ENCODE results near the gene COL19A1. TPM values are rescaled to one million over a fixed set of nuclear protein-coding genes. Genes with fewer than 3 reads are reported as not detected.

The COL19A1 gene
- total RNA-seq, 2 donors from 2014 or later = 1.1 TPM; not detected in 1

DNA sequence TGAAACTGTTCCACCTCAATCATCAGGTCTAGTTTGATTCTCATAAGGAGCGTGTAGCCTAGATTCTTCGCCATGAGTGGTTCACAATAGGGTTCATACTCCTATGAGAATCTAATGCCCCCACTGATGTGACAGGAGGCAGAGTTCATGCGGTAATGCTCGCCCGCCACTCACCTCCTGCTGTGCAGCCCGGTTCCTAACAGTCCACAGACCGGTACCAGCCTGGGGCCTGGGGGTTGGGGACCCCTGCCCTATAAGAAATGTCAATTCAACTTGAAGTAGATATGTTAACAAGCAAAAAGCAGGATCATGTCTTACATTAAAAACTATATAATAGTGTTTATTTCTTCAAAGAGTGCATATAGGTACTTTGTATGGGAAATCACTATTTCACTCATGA lies 216.5 kb downstream of the COL19A1 start:
- no peak for ATAC-seq
- DNase-seq = no peak
- intact Hi-C loops (cut with DNase I, micrococcal nuclease) = no loop called here

DNA sequence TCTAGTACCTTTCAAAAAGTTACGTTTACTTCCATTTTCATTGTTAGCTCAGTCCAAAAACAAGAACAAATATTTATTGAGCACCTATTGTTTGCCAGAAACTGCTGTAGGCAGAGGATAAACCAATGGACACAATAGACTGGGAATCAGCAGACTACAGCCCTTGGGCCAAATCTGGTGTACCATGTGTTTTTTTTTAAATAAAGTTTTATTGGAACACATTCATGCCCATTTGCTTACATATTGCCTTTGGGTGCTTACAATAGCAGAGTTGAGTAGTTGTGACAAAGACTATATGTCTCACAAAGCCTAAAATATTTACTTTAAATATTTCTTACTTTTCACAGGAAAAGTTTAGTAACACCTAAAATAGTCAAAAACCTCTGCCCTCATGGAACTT lies 220.4 kb downstream of the COL19A1 start:
- DNase-seq = no peak
- intact Hi-C loops (cut with DNase I, micrococcal nuclease) = no loop called here
- ATAC-seq = no peak

DNA sequence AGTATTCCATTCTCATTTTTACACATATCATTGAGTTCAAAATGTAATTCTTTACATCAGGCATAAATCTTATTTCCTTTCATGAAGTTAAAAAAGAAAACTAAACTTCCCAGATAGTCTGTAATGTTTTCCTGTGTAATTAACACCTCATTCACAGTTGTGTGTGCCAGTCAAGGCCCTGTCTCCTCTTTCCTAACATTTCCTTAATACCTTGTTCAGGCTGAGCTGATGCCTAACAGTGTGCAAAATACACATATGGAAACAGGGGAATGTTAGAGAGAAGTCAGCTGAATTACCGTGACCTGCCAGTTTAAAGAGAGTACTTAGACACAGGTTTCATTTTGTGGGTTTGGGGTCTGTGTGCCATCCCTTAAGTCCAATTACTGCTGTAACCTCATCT lies 227.8 kb downstream of the COL19A1 start:
- ATAC-seq (no peak), DNase-seq (no peak)
- intact Hi-C loops (cut with DNase I, micrococcal nuclease) = no loop called here

DNA sequence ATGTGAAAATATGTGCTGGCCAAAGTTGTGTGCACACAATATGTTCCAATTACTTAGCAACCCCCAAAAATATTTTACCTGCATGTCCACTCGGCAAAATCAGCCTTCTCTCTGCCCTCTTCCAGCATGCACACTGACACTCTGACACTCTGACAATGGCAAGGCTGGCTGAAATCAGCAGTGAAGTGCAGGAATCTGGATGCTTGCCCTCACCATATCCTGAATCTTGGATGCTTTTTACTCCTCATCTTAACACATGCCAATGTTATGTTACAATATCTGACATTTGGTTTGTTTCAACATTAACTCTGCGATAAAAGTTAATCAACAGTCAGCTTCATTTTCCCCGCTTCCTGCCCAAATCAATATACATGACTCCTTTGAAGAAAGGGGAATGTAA lies 233.4 kb downstream of the COL19A1 start:
- no peak for ATAC-seq
- no peak for DNase-seq
- intact Hi-C loops (cut with DNase I, micrococcal nuclease) = no loop called here

DNA sequence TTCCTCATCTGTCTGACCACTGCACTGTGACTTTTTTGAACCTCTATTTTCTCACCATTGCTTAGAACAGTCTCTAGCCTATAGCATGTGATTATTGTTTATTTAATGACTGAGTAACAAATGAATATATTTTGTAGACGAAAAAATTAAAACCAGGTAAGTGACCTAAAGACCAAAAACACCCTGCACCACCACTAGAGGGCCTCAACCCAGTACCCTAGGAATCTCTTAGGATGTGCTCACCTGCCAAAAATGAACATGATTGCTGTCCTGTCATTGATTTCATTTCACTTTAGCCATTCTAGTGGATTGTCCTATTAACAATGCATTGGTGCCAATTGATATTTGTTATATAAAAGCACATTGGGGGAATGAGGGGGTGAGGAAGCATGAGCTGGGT lies 237.4 kb downstream of the COL19A1 start:
- peak in 1 of 2 donors; percentile 12 for DNase-seq
- ATAC-seq = no peak
- intact Hi-C loops (cut with DNase I, micrococcal nuclease) = no loop called here

DNA sequence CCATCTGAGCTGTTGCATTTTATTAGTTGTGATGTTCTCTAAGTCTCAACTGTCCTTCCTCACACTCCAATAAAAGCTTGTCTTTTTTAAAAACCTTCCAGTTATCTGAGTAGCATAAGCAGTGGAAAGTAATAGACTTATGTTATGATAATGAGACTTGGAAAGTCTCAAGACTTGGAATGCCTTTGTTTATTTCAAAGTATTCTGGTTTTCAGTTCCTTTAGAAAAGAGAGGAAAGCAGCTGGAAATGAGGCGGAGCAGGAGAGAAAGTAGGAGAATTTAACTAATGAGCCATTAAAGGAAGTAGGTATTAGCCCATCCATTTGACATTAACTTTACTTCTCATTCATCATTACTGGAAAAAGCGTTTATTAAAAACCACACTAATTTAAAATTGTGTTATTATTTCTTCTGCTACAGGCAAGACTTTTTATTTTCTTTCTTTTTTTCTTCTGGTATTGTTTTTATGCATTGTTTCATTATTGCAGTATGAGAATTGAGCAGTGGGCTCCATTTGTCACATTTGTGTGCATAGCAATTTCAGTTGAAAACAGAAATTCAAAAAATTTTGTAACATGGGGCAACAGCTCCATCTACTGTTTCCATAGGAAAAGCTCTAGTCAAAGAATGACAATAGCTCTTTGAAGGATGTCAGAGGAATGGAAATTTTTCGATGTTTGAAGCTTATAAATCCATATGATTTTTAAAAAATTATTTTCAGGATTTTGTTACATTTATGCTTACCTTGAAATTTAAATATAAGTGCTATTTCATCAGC lies 241.7 kb downstream of the COL19A1 start:
- ATAC-seq (no peak), DNase-seq (no peak)
- intact Hi-C loops (cut with DNase I, micrococcal nuclease) = loop anchor here in 1 of 2 donors (5.0 kb wide), 1 partner anchor 271 kb away; no protein-coding TSS in a partner anchor

DNA sequence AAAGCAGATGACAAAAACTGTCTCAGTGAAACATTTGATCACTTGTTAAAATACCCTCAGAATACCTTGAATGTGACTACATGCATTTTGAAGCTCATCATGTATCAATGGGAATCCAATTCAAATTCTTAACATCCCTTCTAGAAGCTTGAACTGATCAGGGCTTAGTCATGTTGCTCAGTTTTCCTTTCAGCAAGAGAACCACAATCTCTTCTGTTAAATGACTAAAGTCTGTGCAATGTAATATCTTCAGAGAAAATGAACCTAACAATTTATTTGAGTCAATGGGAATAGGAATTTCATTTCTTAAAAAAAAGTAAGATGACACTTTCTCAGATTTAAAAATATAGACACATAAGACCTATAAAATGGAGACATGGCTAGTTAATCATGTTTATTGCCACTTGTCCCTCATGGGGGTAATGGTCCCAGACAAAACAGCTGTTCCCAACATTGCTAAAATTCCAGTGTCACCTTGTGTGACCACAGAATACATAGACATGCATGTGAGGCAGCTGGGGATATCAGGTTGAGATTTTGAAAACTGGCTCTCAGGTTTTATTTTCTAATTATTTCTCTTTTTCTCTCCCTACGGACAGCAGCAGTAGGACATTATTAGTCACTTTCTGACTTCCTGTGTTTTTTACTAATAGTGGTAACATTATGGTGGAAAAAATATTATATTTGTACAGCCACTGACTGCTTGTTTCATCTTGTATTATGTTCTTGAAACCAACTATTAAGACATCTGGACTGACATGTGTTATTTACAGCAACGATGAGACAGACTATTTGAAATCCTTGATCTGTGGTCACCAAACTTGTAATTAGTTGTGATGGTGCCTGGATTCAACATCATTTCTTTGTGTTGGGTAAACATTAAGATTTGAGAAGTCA lies 244.0 kb downstream of the COL19A1 start:
- intact Hi-C loops (cut with DNase I, micrococcal nuclease) = no loop called here
- ATAC-seq = no peak
- no peak for DNase-seq

DNA sequence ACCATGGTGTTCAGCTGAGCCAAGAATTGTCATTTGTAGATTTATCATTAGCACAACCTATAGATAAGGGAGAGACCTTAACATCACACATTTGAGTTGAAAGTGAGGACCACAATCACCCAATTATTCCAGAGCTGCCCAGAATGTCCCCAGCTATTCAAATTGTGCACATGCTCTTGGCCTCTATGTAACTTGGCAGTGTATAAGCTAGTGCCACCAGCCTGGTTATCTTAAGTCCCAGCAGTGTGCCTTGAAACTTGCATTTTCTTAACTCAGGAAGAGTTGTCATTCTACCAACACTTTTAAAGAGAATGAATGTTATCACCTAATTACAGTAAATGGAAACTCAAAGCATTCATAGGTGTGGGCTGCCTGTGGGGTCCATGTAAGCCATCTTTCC lies 245.4 kb downstream of the COL19A1 start:
- no peak for ATAC-seq
- no peak for DNase-seq
- intact Hi-C loops (cut with DNase I, micrococcal nuclease) = no loop called here

DNA sequence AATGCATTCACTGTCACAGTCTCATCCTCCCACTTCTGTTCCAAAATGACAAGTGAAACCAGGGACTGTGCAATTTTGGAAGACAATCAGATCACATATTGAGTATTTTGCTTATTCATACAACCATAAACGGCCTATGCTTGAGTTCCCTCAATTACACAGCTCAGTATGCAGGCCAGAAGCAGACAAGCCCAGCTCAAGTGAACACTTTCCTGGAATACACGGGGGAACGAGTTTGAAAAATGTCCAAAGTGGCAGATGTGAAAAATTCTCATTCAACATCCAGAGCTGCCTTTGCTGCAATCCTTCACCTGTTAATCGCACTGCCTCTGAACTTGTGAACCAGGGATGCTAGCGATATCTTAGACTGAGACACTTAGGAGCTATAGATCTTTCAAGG lies 246.4 kb downstream of the COL19A1 start:
- intact Hi-C loops (cut with DNase I, micrococcal nuclease) = no loop called here
- no peak for ATAC-seq
- no peak for DNase-seq

DNA sequence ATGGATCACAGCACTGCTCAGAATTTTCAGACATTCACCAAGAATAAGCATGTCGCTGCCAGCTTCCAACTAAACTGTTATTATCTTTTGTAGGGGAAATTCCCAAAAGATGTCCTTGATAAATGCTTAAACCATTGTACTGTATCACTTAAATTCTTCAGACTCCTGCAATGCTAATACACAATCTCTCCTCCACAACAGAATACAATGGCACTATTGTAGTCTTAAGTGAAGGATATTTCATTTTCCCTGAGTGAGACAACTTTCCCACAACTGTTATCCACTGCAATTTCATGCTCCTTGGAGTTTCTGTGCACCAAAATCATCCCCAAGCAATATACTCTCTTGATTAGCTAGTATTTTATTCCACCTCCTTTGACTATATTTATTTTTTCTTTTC lies 246.8 kb downstream of the COL19A1 start:
- ATAC-seq (no peak), DNase-seq (no peak)
- intact Hi-C loops (cut with DNase I, micrococcal nuclease) = no loop called here

DNA sequence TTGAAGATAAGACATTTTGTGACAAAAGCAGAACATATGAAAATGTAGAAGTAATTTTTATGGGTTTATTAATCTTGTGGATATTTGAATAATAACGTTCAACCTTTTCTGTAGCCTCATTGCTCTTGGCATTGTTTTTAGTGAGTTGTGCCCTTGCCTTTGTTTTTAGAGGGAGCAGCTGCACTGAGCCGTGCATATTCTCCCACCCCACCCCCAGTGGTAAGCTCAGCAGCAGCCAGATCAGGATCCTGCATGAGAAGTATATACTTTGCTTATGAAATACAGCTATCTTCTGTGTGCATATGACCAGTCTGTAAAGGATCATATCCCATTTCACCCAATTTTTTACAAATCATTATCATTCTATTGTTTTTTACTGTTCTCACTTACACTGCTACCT lies 252.3 kb downstream of the COL19A1 start:
- ATAC-seq (no peak), DNase-seq (no peak)
- intact Hi-C loops (cut with DNase I, micrococcal nuclease) = no loop called here

DNA sequence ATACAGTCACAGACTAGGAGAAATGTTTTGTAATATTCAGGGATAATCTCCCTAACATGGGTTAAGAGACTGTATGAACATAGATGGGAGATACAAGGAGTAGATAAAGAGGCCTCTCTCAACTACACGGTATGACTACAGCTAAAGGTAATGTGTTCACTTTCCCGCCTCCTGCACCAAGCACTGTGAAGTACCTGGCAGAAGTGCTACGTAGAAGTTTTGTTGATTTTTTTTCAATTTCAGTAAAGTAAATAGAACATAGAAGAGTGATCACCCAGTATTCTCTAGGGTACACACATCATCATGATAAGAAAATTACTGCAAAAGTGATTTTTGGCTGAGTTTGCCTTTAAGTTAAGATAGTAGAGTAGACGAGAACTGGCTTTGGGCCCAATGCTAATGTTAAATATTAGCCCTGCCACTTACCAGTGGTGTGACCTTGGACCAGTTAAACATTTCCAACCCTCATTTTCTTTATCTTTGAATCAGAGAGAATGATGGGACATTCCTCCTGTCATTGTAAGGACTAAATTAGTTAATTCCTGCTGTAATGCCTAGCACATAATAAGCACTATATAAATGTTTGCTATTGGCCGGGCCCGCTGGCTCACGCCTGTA lies 253.0 kb downstream of the COL19A1 start:
- DNase-seq (peak in 1 of 2 donors; percentile 40), ATAC-seq (peak; percentile 94)
- intact Hi-C loops (cut with DNase I, micrococcal nuclease) = no loop called here

DNA sequence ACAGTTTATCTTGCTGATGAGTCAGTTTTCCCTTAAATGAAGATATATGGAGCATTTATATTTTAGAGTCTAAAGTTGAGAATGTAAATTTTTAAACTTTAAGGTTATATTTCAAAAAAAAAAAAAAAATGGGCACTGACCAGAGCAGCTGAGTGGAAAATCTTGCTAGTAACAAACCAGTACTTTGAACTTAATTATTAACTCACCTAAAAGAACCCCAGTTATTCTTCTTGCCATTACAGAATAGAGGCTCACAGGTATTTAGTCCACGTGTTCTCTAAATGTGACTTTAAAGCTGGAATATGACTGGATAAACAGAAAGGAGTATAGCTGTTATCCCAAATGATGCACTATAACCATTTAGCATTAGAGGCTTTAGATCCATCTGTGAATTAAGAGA lies 258.1 kb downstream of the COL19A1 start:
- ATAC-seq (no peak), DNase-seq (no peak)

DNA sequence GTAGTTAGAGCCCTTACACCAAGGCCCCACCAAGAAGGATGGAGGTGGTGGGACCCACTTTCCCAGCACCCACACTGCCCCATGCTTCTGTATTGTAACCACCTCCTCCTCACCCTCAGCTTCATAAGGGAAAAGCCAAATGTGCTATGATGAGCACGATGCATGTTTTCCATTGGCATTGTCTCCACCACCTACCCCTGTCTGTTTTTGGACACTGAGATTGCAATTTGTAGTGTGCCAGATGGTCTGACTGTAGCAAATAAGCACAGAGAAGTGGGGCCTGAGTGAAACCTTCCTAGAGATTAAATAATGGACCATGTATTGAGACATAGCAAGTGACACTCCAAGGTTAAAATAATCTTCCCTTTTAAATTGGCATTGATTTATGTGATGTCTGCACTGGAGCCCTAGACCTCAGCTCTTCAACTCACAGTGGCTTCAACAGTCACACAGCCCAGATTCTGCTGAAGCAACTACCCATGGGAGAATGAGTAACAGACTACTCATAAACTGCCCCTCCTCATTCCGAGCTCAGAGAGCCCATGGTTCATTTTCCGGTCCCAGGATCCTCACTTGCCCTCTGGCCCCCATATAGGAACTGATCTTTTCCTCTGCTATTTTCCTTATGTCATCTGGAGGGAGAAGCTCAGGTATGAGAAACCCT lies 258.7 kb downstream of the COL19A1 start:
- intact Hi-C loops (cut with DNase I, micrococcal nuclease) = no loop called here
- ATAC-seq = peak; percentile 97
- DNase-seq = peak in 1 of 2 donors; percentile 16

More for the DNA sequence above, 258.1 kb downstream of the COL19A1 start:
- intact Hi-C loops (cut with DNase I, micrococcal nuclease) = no loop called here

DNA sequence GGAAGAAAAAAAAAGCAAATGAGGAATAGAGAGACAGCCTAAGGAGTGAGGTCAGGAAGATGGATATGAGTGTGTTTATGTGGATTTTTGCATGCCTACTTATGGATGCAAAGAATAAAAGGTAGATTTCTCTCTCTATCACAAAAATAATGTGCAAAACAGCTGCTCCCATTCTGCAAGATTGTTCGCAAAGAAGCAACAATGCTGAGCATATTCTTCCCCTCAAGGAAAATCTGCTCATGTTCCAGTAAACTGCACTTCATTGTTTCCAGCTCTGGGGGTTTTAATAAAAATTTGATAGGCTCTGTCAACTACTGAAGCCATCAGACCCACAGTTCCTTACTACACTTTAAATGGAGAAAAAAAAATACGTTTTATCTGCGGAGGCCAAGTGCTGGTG lies 259.2 kb downstream of the COL19A1 start:
- DNase-seq (no peak), ATAC-seq (no peak)
- intact Hi-C loops (cut with DNase I, micrococcal nuclease) = no loop called here

DNA sequence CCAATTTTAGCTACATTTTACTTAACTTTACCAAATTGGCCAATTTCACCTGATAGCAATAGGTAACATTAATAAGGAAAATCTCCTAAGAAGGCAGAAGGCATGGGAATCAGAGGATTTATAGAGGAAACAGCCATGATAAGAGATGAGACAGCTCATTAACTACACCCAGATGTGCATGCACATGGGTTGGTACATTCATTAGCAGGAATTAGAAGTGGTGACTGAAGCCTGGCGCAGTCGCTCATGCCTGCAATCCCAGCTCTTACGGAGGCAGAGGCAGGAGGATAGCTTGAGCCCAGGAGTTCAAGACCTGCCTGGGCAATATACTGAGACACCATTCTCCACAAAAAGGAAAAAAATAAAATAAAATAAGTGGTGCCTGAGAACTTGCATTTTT lies 263.0 kb downstream of the COL19A1 start:
- intact Hi-C loops (cut with DNase I, micrococcal nuclease) = no loop called here
- DNase-seq (no peak), ATAC-seq (no peak)

DNA sequence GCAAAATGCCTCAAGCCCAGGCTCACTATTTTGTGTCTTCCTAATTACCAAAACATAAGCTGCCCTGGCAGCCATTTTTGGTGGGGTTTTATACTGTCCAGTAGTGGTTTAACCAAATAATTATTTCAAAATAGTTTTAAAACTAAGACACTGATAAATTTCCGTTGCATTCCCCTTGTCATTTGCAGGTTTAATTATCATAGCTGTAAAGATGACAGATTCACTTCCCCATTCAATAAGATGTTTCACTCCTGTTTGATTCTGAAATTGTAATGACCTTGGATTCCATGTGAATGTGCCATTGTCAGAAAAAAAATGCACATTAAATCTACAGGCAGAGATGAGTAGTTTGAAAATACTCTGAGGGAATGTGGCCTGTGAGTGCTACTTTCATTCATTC lies 264.5 kb downstream of the COL19A1 start:
- intact Hi-C loops (cut with DNase I, micrococcal nuclease) = no loop called here
- DNase-seq (no peak), ATAC-seq (no peak)

DNA sequence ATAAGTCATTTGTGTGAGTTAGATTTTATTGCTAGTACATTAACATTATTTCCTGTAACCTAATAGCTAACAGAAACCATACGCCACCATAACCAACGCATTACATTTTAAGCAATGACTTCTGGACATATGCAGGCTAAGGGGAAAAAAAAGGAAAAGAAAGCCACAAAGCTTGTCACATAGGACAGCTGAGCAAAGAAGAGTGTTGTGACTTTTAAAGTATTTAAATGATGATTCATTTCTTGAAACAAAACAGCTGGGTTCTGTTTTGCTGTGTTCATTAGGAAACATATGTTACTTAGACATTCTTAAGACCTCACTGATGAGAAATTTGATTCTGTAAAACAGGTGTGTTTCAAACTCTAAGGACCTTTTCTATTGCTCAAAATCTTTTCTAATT lies 265.2 kb downstream of the COL19A1 start:
- no peak for ATAC-seq
- intact Hi-C loops (cut with DNase I, micrococcal nuclease) = no loop called here
- no peak for DNase-seq

DNA sequence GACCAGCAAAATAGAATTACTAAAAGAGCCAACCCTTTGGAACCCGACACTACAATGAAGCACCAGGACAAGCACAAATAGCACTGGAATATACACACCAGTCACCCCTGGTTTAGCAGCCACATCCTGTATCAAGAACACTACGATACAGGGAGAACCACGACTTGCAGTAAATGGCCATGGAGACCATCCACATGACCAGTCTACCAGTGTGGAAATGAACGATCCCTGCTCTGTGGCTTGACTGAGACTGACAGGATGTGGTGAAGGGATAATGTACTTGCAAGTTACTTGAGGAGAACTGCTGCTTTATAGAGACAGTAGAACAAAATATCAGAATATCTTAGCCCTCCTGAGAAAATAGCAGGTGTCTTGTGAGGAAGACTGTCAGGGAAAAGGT lies 266.9 kb downstream of the COL19A1 start:
- ATAC-seq (no peak), DNase-seq (no peak)
- intact Hi-C loops (cut with DNase I, micrococcal nuclease) = no loop called here

Measured in left colon (tissue), 2 donors.